ENCODE measurements around the gene SF1.

SF1 gene

GRCh38 chr11:64787526-64788320, 9.4 kb upstream of the SF1 start:
- TF ChIP-seq ZFX (IDR thresholded peaks at IDR 0.05; ENCODE audit: borderline replicate concordance) = no peak
- peak; percentile 88 for TF ChIP-seq CTCF (IDR thresholded peaks at IDR 0.05)
- H3K27ac ChIP-seq = no peak overlapping the region

DNA sequence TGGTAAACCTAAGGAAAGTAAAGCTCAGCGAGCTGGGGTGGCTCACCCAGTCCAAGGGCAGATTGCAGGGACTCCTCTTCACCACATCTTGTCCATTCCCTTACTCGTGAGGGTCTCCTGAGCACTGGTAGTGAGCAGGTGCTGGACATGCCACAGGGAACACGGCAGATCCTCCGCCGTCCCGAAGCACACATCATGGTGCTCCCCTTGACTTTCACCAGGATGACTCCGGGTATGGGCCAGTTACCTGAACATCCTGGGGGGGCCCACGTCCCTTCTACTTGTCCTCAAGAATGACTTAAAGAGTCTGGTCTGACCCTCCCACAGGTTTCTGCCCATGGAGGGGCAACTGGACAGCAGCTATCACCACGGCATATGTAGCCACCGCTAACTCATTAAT, 8.0 kb upstream of the SF1 start:
- H3K27ac ChIP-seq = no peak overlapping the region
- TF ChIP-seq ZFX (IDR thresholded peaks at IDR 0.05; ENCODE audit: borderline replicate concordance) = no peak
- TF ChIP-seq CTCF (IDR thresholded peaks at IDR 0.05) = no peak

GRCh38 chr11:64784813-64785581, 6.7 kb upstream of the SF1 start:
- H3K27ac ChIP-seq = no peak overlapping the region
- no peak for TF ChIP-seq CTCF (IDR thresholded peaks at IDR 0.05)
- TF ChIP-seq ZFX (IDR thresholded peaks at IDR 0.05; ENCODE audit: borderline replicate concordance) = no peak

- peak overlapping the region; percentile 99 for H3K27ac ChIP-seq
- TF ChIP-seq CTCF (IDR thresholded peaks at IDR 0.05) (no peak), ZFX (IDR thresholded peaks at IDR 0.05; ENCODE audit: borderline replicate concordance) (no peak)
Measured at GRCh38 chr11:64778223-64778472, 194 bp downstream of the SF1 start.

DNA sequence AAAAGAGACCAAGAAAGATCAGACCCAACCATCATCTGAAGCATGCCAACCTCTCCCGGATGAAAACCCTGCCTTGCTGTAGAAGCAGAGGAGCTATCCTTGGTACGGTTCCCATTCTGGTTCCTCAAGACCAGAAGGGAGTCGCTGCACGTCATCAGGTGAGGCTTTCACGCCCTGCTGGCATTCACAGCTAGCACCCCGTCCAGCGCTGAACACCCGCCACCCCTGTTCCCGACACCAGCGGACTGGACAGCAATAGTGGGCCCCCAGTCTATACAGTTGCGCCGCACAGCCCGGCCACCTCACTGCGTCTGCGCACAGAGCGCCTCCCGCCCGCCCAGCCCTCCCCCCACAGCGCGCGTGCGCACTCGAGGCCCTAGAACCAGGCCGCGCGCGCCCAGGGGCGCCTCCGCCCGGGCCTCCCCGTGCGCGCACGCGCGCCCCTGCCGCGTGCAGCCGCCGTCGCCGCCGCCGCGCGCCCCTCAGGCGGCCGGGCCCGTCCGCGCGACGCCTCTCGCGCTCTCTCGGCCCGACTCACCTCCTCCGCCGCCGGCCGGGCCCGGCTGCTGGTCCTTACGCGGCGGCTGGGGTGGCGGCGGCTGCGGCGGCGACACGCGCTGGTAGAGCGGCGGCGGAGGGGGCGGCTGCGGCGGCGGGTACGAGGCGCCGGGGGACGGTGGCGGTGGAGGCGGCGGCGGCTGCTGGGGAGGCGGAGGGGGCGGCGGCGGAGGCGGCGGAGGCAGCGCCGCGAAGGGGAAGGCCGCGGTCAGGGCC, 706 bp downstream of the SF1 start:
- H3K27ac ChIP-seq = peak overlapping the region; percentile 99
- TF ChIP-seq ZFX (IDR thresholded peaks at IDR 0.05; ENCODE audit: borderline replicate concordance) (no peak), CTCF (IDR thresholded peaks at IDR 0.05) (no peak)

GRCh38 chr11:64776875-64777274, 1.5 kb downstream of the SF1 start:
- TF ChIP-seq ZFX (IDR thresholded peaks at IDR 0.05; ENCODE audit: borderline replicate concordance) (no peak), CTCF (IDR thresholded peaks at IDR 0.05) (no peak)
- peak overlapping the region; percentile 99 for H3K27ac ChIP-seq

Data from 22Rv1 (cell line).